Fibroblast of skin of left quadriceps (primary cell): ENCODE results near the gene SLC4A1.

Experiments used
- DNase-seq, 2 experiments: peaks; one replicate each; pipeline ENCODE4 v3.0.0-alpha.2; 2013; ENCODE audit warnings: low read depth in 2 of 2

The SLC4A1 gene

DNA sequence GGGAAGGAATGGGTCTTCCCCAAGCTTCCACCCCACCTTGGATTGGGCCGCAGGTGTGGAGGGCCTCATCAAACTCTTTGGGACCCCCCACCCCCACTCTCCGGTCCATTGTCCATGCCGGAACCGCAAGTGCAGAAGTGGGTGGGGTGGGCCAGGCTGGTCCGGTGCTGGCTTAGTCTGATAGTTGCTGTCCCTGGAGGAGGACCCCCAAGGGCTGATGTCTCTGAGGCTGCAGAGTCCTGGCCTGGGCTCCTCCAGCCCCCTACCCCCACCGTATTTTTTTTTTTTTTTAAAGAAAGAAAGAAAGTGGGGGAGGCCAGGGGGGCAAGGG lies 61.1 kb downstream of the SLC4A1 start:
- DNase-seq: no peak

DNA sequence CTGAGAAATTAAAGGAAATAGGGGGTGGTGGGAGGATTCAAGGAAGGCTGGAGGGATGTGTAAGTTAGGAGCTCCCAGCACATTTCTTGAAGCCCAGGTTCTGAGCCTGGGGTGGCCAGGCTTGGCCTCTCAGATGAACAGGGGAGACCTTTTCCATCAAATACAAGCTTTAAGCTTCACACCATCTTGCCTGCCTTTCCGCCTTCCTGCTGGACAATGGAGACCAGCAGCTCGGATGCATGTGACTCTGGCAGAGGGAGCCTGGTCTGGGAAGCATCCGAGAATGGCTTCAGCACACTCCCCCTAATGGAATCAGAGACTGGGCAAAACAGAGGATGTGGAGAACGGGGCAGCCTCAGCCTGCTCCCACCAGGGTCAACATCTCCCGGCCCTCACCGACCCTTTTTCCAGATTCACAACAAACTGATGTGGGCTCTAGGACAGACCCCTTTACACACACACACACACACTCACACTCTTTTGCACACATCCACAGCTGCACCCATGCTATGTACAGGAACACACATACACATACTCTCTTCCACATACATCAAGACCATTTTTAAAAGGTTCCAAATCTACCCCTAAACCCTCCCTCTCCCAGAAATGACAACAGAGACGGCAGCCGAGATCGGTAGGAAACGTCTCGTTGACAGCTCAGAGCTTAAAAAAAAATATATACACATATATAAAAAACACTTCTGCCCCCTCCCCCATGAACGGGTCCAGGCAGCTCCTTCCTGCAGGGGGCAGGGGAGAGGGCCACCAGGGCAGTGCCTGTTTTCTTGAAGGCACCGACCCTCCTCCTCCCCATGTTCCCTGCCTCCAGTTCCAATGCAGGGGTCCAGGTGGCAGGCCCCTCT lies 61.7 kb downstream of the SLC4A1 start:
- no peak for DNase-seq

DNA sequence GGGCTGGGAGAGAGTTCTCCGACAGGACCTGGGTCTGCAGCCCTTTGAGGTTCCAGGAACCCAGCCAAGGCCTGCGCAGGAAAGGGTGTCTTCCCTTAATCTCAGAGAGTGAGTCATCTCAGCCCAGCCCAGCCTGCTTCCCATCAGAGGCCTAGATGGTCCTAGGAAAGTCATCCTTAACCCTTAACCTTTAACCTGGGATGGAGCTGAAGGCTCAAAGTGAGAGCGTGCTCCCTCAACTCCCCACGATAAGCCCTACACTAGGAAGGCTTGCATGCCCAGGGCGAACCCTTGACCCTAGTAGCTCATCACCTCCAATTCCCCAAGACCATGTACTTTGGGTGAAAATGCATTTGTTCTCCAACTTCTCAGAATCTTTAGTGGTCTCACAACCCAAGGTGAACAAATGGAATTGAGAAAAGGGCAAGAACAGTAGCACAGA lies 63.5 kb downstream of the SLC4A1 start:
- no peak for DNase-seq

DNA sequence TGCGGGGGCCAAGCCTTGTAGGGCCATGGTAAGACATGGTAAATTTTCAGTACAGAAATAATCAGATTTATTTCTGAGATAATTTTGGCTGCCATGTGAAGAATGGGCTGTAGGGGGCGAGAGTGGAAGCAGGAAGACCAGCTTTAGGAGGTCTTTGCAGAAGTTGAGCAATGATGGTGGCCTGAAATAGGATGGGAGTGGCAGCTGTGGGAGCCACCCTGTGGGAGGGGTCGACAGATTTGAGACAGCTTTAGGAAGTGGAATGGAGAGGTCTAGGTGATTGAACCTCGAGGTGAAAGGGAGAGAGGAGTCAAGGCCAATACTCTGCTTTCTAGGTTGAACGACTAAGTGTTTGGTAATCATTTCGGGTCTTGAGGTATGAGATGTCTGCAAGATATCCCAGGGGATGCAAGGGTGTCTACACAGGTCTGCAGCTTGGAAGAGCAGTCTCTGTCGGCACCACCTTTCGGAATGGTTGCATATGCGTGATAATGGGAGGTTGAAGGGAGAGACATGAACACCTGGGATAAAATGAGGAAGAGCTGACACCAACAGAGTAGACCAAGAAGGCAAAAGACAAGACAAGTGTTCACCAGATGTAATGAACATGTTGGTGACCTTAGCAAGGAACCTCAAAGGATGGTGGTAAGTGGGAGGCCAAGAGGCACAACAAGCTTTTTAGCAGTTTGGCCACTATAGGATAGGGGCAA lies 64.0 kb downstream of the SLC4A1 start:
- no peak for DNase-seq

DNA sequence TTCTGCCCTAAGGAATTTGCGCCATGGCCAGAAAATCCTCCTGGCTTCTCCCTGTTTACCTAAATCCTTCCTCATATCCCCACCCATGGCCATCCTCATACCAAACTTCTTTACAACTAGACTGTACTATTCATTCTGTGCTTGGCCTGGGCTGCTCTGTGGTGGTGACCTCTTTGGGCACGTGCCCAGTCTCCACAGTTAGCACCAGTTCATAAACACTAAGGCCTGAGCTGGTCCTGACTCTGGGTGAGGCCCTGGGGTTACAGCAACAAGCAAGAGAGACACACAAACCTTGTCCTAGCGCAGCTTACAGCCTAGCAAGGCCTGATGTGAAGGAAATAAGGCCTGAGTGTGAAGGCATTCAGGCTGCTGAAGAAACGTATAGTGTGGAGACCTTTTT lies 65.2 kb downstream of the SLC4A1 start:
- DNase-seq: no peak

DNA sequence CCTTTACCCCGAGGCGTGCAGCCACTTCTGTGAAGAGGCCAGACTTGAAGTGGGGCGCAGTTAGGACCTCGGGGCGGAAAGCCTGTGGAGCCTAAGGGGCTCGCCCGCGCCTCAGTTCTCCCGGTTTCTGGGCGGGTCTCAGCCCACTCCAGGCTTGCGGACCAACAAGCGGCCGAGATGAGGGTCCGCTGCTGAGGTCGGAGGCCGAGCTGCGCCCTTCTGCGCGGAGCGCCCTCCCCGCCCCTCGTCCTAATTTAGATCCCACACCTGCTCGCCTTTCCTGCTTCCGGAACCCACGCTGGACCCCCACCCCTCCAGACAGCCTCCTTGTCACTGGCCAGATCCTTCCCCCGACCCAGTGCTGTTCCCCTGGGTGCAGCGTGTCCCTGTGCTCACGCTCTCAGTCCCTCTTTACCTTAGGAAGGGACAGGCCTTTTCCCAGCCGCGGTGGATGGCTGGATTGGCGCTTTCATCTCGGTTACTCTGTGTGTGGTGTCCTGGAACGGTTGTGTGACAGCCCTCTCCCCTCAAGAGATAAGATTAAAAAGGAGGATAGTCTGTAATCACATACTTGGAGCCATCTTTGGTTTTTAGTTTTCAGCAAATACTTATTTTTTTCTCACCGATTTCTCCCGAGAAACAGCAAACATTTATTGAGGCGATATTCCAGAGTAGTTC lies 67.3 kb downstream of the SLC4A1 start:
- DNase-seq: no peak

DNA sequence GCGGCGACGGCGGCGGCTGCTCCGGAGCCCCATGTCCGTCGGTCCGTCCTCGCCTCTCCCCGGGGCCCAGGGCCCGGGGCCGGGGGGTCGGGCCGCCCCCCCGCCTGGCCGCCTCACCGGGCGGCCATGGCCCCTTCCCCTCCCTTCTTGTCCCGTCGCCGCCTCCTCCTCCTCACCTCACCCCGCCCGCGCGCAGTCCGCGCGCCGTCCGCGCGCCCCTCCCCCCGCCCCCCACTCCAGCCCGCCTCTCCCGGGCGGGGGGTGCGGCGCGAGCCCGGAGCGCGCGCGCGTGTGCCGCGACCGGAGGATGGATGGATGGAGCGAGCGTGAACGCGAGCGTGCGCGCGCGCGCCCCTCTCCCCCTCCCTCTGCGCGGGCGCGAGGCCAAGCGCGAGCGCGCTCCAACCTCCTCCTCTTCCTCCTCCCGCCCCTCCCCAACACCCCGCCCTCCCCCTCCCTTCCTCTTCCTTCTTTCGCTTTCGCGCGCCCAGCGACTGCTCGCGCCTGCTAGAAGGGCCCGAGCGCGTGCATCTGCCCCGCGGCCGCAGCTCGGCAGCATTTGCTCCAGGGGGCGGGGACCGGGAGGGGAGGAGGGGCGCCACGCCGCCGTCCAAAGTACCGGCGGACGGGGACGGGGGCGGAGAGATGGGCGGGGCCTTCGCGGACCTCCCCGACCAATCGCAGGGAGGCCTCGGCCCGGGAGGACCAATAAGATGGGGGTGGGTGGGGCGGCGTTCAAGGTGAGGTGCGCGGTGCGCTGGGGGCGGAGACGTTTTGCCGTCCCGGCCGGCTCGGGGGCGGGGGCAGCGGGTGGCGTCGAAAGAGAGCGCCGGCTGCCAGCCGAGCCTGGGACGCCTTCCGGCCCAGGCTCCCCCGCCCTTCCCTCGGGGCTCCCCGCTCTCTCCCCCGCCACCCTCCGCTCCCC lies 68.1 kb downstream of the SLC4A1 start, which contains the start of gene ATXN7L3:
ATXN7L3 (minus strand) TSS at position 332 of the 925 bp plus-strand sequence. CDS start 1,814 bp downstream, outside the sequence.
- DNase-seq: peak; percentile 97

DNA sequence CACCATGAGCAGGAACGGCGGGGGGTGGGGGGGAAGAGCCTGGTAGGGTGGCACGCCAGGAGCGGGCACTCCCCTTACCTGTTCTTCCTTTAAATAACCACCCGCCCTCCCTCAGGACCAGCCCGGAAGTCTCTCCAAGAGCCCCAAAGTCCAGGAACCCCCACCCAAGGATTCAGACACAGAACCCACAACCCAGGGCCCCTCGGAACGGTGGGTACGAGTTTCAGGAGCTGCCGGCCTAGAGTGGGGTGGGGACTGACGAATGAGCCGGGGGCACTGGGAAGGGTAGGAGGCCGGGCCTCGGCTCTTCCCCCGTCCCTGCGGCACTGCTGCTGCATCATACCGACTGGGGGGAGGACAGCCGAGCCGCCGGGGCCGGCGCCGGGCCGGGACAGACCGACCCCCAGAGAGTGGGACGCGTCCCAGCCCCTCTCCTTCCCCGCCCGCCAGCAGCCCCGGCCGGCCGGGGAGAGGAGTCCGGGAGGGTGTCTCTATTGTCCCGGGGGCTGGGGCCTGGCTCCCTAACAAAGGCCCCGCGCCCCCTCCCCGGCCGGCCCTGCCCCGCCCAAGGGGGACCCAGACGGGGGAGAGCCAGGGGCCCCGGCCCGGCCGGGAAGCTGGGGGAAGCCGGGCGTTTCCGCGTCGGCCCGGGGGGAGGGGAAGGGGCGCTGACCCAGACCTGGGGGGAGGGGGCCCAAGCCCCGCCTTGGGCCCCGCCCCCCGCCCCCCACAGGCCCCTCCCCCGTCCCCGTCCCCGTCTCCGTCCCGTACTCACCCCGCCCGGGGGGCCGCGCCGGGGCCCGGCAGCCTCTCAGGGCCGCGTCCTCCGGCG lies 69.0 kb downstream of the SLC4A1 start:
- DNase-seq: no peak
